Measurements from ENCODE around the gene CTDSPL2. TPM values are rescaled to one million over a fixed set of nuclear protein-coding genes. Genes with fewer than 3 reads are reported as not detected.
"Not testable (repeated sequence)": the region's sequence is repeated elsewhere in the genome, so short reads cannot be mapped to it uniquely, and the experiment has no call there.

Gene CTDSPL2
- polyA plus RNA-seq, 2 of the 4 experiments (the other 2 are of a cell fraction), result 15.4 to 50.1 TPM

- TF ChIP-seq HES2 (IDR thresholded peaks at IDR 0.05) (no peak), RCOR1 (IDR thresholded peaks at IDR 0.05; ENCODE audit: low read depth, low read length) (no peak), RNF2 (IDR thresholded peaks at IDR 0.05; ENCODE audit: borderline replicate concordance, low read depth) (no peak), MAX (IDR thresholded peaks at IDR 0.05) (no peak), ZC3H11A (IDR thresholded peaks at IDR 0.05) (no peak)
Measured at GRCh38 chr15:44529864-44530604, 102.6 kb downstream of the CTDSPL2 start (continued).

- FAIRE-seq (no peak), ATAC-seq (peak in 1 of 2 experiments; percentile 53; a peak in 4 of 6 replicates), DNase-seq (ENCODE audit: low read depth in 1 of 2, low spot score in 1 of 2) (no peak)
- Histone ChIP-seq H3K9me3 (no peaks in the 10 kb centered on the region), H3K4me3 (no peak overlapping the region), H3K27ac (no peak overlapping the region), H3K4me2 (no peak overlapping the region), H3K4me1 (peaks cover 8% of the 10 kb centered on the region; the same call in 2 of the 3 replicates)
- CTCF ChIA-PET, result no interaction called here
- POLR2A ChIA-PET, result no interaction called here
- TF ChIP-seq MAX (IDR thresholded peaks at IDR 0.05) (no peak), ZFP36 (IDR thresholded peaks at IDR 0.05; ENCODE audit: borderline replicate concordance, partially characterized antibody) (no peak), FOSB (CRISPR knock-in tag; IDR thresholded peaks at IDR 0.05) (no peak), POLR2AphosphoS2 (conservative IDR thresholded peaks at IDR 0.05; ENCODE audit: low read length) (no peak)
- WGBS (ENCODE audit: missing lambda C conversion rate), result 94% methylated on average over 3 of the region's 3 CpGs
Measured at GRCh38 chr15:44530653-44531052, 103.2 kb downstream of the CTDSPL2 start.

- not testable (repeated sequence) for FAIRE-seq; ATAC-seq; H3K9me3 ChIP-seq; H3K4me1 ChIP-seq; H3K27ac ChIP-seq; H3K4me3 ChIP-seq; DNase-seq (ENCODE audit: low read depth in 1 of 2, low spot score in 1 of 2); H3K4me2 ChIP-seq
- WGBS (ENCODE audit: missing lambda C conversion rate), result 87% methylated on average over 3 of the region's 5 CpGs
- ChIA-PET CTCF (interaction anchor here (0.8 to 1.7 kb wide), 4 partner anchors 10 to 103 kb away, joined by 3 to 4 read pairs (median 4); no protein-coding TSS in a partner anchor), POLR2A (interaction anchor here (0.6 kb wide), 2 partner anchors 14 to 674 kb away, joined by 3 read pairs; no protein-coding TSS in a partner anchor)
Measured at GRCh38 chr15:44532275-44532674, 104.8 kb downstream of the CTDSPL2 start.

- DNase-seq (ENCODE audit: low read depth in 1 of 2, low spot score in 1 of 2), result peak in 1 of 2 experiments; percentile 8
- Histone ChIP-seq H3K4me1 (peaks cover 9% of the 10 kb centered on the region; the same call in 2 of the 3 replicates), H3K4me2 (no peak overlapping the region), H3K27ac (no peak overlapping the region), H3K4me3 (no peak overlapping the region), H3K9me3 (no peaks in the 10 kb centered on the region)
- ChIA-PET CTCF (interaction anchor here (0.8 to 1.7 kb wide), 4 partner anchors 10 to 103 kb away, joined by 3 to 4 read pairs (median 4); no protein-coding TSS in a partner anchor), POLR2A (interaction anchor here (0.6 kb wide), 1 partner anchor 14 kb away, joined by 3 read pairs; no protein-coding TSS in a partner anchor)
- no peak for ATAC-seq
- TF ChIP-seq CHD4 (IDR thresholded peaks at IDR 0.05; ENCODE audit: borderline replicate concordance) (no peak), KDM1A (IDR thresholded peaks at IDR 0.05; ENCODE audit: low read depth) (peak; percentile 59; the same call in 1 of the 2 replicates)
- no peak for FAIRE-seq
- 83% methylated on average over 3 of the region's 3 CpGs for WGBS (ENCODE audit: missing lambda C conversion rate)
Measured at GRCh38 chr15:44532689-44533088, 105.3 kb downstream of the CTDSPL2 start.

- ATAC-seq, result no peak
- peaks cover 15% of the 10 kb centered on the region for H3K4me1 ChIP-seq
- 93% methylated on average over 8 of the region's 8 CpGs for WGBS (ENCODE audit: missing lambda C conversion rate)
- FAIRE-seq, result no peak
- H3K9me3 ChIP-seq, result no peaks in the 10 kb centered on the region
- no peak for DNase-seq (ENCODE audit: low read depth in 1 of 2, low spot score in 1 of 2)
- CTCF ChIA-PET, result interaction anchor here (0.6 to 0.8 kb wide), 2 partner anchors 14 to 23 kb away, joined by 3 to 4 read pairs; no protein-coding TSS in a partner anchor
- POLR2A ChIA-PET, result no interaction called here
- no peak overlapping the region for H3K27ac ChIP-seq
- no peak overlapping the region; the same call in 2 of the 3 replicates for H3K4me3 ChIP-seq
- peak overlapping the region; percentile 83 for H3K4me2 ChIP-seq
- TF ChIP-seq EP300 (IDR thresholded peaks at IDR 0.05) (no peak), KDM1A (IDR thresholded peaks at IDR 0.05; ENCODE audit: low read depth) (no peak), ELK1 (IDR thresholded peaks at IDR 0.05; ENCODE audit: low read depth, low read length) (no peak), EHF (CRISPR knock-in tag; IDR thresholded peaks at IDR 0.05) (no peak), RARB (CRISPR knock-in tag; IDR thresholded peaks at IDR 0.05) (no peak), RAD21 (conservative IDR thresholded peaks at IDR 0.05 in 1 of 2, IDR thresholded peaks at IDR 0.05 in 1 of 2) (no peak), RCOR1 (IDR thresholded peaks at IDR 0.05; ENCODE audit: low read depth, low read length) (no peak), GATA3 (IDR thresholded peaks at IDR 0.05; ENCODE audit: borderline replicate concordance) (no peak), HOXA7 (CRISPR knock-in tag; IDR thresholded peaks at IDR 0.05) (no peak), NFE2L2 (conservative IDR thresholded peaks at IDR 0.05; ENCODE audit: low read length) (no peak), ATOH8 (CRISPR knock-in tag; IDR thresholded peaks at IDR 0.05; ENCODE audit: low read depth) (no peak), CEBPB (IDR thresholded peaks at IDR 0.05) (no peak)
Measured at GRCh38 chr15:44535092-44535491, 107.7 kb downstream of the CTDSPL2 start.
